Stimulated activated CD8-positive, alpha-beta memory T cell treated with anti-CD3 and anti-CD28 coated beads, Interleukin-4, amount 100 ng/mL, for 4 hours (primary cell): ENCODE results near the gene FAM72A.
"Not testable (repeated sequence)": the region's sequence is repeated elsewhere in the genome, so short reads cannot be mapped to it uniquely, and the experiment has no call there.

ENCODE experiments used
- DNase-seq, 2 donors: peaks; one replicate each; pipeline ENCODE4 v3.0.0-alpha.2; 2020; ENCODE audit warnings: low read depth in 2 of 2, low spot score in 1 of 2

Gene FAM72A

GRCh38 chr1:206169794-206170193, 32.8 kb downstream of the FAM72A start:
- not testable (repeated sequence) for DNase-seq

- not testable (repeated sequence) for DNase-seq
Observed at GRCh38 chr1:206167350-206168029, 35.1 kb downstream of the FAM72A start.

- DNase-seq, result no peak
Observed at GRCh38 chr1:206145771-206146290, 56.8 kb downstream of the FAM72A start.

- DNase-seq, result no peak
Observed at GRCh38 chr1:206144605-206145004, 58.0 kb downstream of the FAM72A start.

- no peak for DNase-seq
Observed at GRCh38 chr1:206143537-206144172, 59.0 kb downstream of the FAM72A start.

GRCh38 chr1:206142770-206143169, 59.9 kb downstream of the FAM72A start:
- no peak for DNase-seq

GRCh38 chr1:206142011-206142410, 60.6 kb downstream of the FAM72A start:
- no peak for DNase-seq

- no peak for DNase-seq
Observed at GRCh38 chr1:206136241-206136640, 66.4 kb downstream of the FAM72A start.
